Cardiac muscle cell (in vitro differentiated cells and primary cell): ENCODE results near the gene SUPT20HL2. TPM values are rescaled to one million over a fixed set of nuclear protein-coding genes. Genes with fewer than 3 reads are reported as not detected.
A peak's percentile ranks its signal among the peaks of the same experiment; 100 is the strongest.

ENCODE experiments used
- DNase-seq, 2 donors: peaks; one replicate each; pipeline versions ENCODE4 v3.0.0 to v3.0.0-alpha.2; 2010 to 2017; ENCODE audit warnings: low read depth in 1 of 2, low spot score in 1 of 2
- H3K27ac ChIP-seq: fragments of 200-600 bp; sonication (generic); 2 replicates; pipeline ENCODE4 v1.5.1; 2016
- H3K27me3 ChIP-seq: fragments of 200-600 bp; sonication (generic); 2 replicates; pipeline ENCODE4 v1.6.0; 2016; ENCODE audit warnings: control low read depth
- H3K36me3 ChIP-seq: fragments of 200-600 bp; sonication (generic); 2 replicates; pipeline ENCODE4 v1.5.1; 2016; ENCODE audit warnings: control low read depth
- H3K4me1 ChIP-seq: fragments of 200-600 bp; sonication (generic); 2 replicates; pipeline ENCODE4 v1.8.1; 2017; ENCODE audit warnings: low read depth, mild to moderate bottlenecking, mixed run types
- H3K4me3 ChIP-seq: fragments of 200-600 bp; sonication (generic); 2 replicates; pipeline ENCODE4 v1.5.1; 2016; ENCODE audit warnings: mild to moderate bottlenecking
- H3K9me3 ChIP-seq: fragments of 200-600 bp; sonication (generic); 2 replicates; pipeline ENCODE4 v1.5.1; 2017; ENCODE audit warnings: low read depth, mild to moderate bottlenecking, control low read depth
- CTCF ChIP-seq: IDR thresholded peaks from 2 replicates; pipeline ENCODE4 v1.5.1; 2012; ENCODE audit warnings: low read depth, mild to moderate bottlenecking, low read length
- polyA plus RNA-seq: library from polyadenylated mRNA; unstranded; fragments of >200 nt; fragmentation: Nextera tagmentation; extraction: Ambion mirVana; gene quantifications from 2 replicates; pipeline ENCODE4 v1.2.1, GENCODE V29; 2016
- total RNA-seq: library from RNA; depleted of rRNA; stranded (reverse); fragments of >200 nt; gene quantifications from 2 replicates; pipeline ENCODE4 v1.2.3, GENCODE V29; 2016

SUPT20HL2 gene
- total and polyA plus RNA-seq, 2 experiments from 2014 or later: 0.12 to 0.17 TPM

GRCh38 chrX:24347881-24348280 lies 34.0 kb upstream of the SUPT20HL2 start:
- H3K27me3 ChIP-seq: no peaks in the 10 kb centered on the region
- peaks cover 13% of the 10 kb centered on the region for H3K4me1 ChIP-seq
- no peaks in the 10 kb centered on the region for H3K9me3 ChIP-seq
- H3K27ac ChIP-seq: peak overlapping the region; percentile 68
- no peaks in the 10 kb centered on the region for H3K36me3 ChIP-seq
- no peak for TF ChIP-seq CTCF
- H3K4me3 ChIP-seq: no peak overlapping the region
- DNase-seq: peak; percentile 48 to 64

- Histone ChIP-seq H3K9me3 (no peaks in the 10 kb centered on the region), H3K27me3 (no peaks in the 10 kb centered on the region), H3K36me3 (no peaks in the 10 kb centered on the region), H3K4me3 (no peak overlapping the region), H3K4me1 (peaks cover 13% of the 10 kb centered on the region), H3K27ac (no peak overlapping the region)
- no peak for TF ChIP-seq CTCF
- DNase-seq: peak in 1 of 2 donors; percentile 49
Observed at GRCh38 chrX:24343719-24344118, 29.9 kb upstream of the SUPT20HL2 start.

- no peak overlapping the region for H3K4me3 ChIP-seq
- no peaks in the 10 kb centered on the region for H3K27me3 ChIP-seq
- no peaks in the 10 kb centered on the region for H3K4me1 ChIP-seq
- H3K36me3 ChIP-seq: no peaks in the 10 kb centered on the region
- no peak for TF ChIP-seq CTCF
- H3K9me3 ChIP-seq: no peaks in the 10 kb centered on the region
- no peak overlapping the region for H3K27ac ChIP-seq
- peak in 1 of 2 donors; percentile 59 for DNase-seq
Observed at GRCh38 chrX:24341795-24342194, 27.9 kb upstream of the SUPT20HL2 start.

GRCh38 chrX:24340501-24340900 lies 26.6 kb upstream of the SUPT20HL2 start:
- Histone ChIP-seq H3K27me3 (no peaks in the 10 kb centered on the region), H3K27ac (no peak overlapping the region), H3K4me3 (no peak overlapping the region), H3K36me3 (no peaks in the 10 kb centered on the region), H3K9me3 (no peaks in the 10 kb centered on the region), H3K4me1 (no peaks in the 10 kb centered on the region)
- no peak for DNase-seq
- no peak for TF ChIP-seq CTCF

GRCh38 chrX:24339911-24340310 lies 26.0 kb upstream of the SUPT20HL2 start:
- Histone ChIP-seq H3K4me3 (no peak overlapping the region), H3K36me3 (no peaks in the 10 kb centered on the region), H3K4me1 (no peaks in the 10 kb centered on the region), H3K27ac (no peak overlapping the region), H3K27me3 (no peaks in the 10 kb centered on the region), H3K9me3 (no peaks in the 10 kb centered on the region)
- no peak for DNase-seq
- TF ChIP-seq CTCF: no peak

- Histone ChIP-seq H3K4me3 (no peak overlapping the region), H3K36me3 (no peaks in the 10 kb centered on the region), H3K9me3 (no peaks in the 10 kb centered on the region), H3K27me3 (no peaks in the 10 kb centered on the region), H3K27ac (no peak overlapping the region), H3K4me1 (no peaks in the 10 kb centered on the region)
- TF ChIP-seq CTCF: no peak
- DNase-seq: no peak
Observed at GRCh38 chrX:24335871-24336270, 22.0 kb upstream of the SUPT20HL2 start.
